HepG2 (cell line): ENCODE measurements around the gene ATP10D. TPM values are rescaled to one million over a fixed set of nuclear protein-coding genes. Genes with fewer than 3 reads are reported as not detected.

Experiments
- AHDC1 ChIP-seq: sonication (generic); formaldehyde crosslinking; IDR thresholded peaks from 2 replicates; pipeline ENCODE4 v1.5.1; 2020; ENCODE audit warnings: mild to moderate bottlenecking, missing genetic modification reagents, borderline replicate concordance
- CBX1 ChIP-seq: IDR thresholded peaks from one replicate; pipeline ENCODE4 v1.6.1; 2016; ENCODE audit warnings: antibody characterized with exemption, low read depth
- HDAC1 ChIP-seq: sonication (generic); formaldehyde crosslinking; IDR thresholded peaks from 2 replicates; pipeline ENCODE4 v1.5.1; 2020; ENCODE audit warnings: mild to moderate bottlenecking, missing genetic modification reagents
- HNF1A ChIP-seq, 2 experiments: sonication (generic) in 1 of 2; formaldehyde crosslinking in 1 of 2; IDR thresholded peaks; 2 replicates each; pipeline versions ENCODE4 v1.4.0 to v1.6.1; 2016 to 2020; ENCODE audit warnings: borderline replicate concordance in 1 of 2, low read depth in 1 of 2, mild to moderate bottlenecking in 1 of 2, missing genetic modification reagents in 1 of 2
- POLR2A ChIP-seq, 2 experiments: IDR thresholded peaks; 2 replicates each; pipeline ENCODE4 v1.6.1; 2011; ENCODE audit warnings: low read depth in 2 of 2, low read length in 2 of 2, mild to moderate bottlenecking in 1 of 2, moderate library complexity in 1 of 2; ENCODE audit not compliant: insufficient read depth in 1 of 2
- RBM39 ChIP-seq: fragments of 200-400 bp; formaldehyde crosslinking; IDR thresholded peaks from one replicate; pipeline ENCODE4 v1.6.1; 2018; ENCODE audit warnings: antibody characterized with exemption, mild to moderate bottlenecking, low read depth, low read length; ENCODE audit not compliant: poor library complexity, severe bottlenecking
- RCOR2 ChIP-seq: IDR thresholded peaks from 2 replicates; pipeline ENCODE4 v1.6.1; 2016; ENCODE audit warnings: missing biosample characterization, missing genetic modification reagents
- ZNF20 ChIP-seq: sonication (generic); formaldehyde crosslinking; IDR thresholded peaks from 2 replicates; pipeline ENCODE4 v1.4.0; 2020; ENCODE audit warnings: mild to moderate bottlenecking, moderate library complexity, missing genetic modification reagents
- ZNF446 ChIP-seq: sonication (generic); formaldehyde crosslinking; IDR thresholded peaks from 2 replicates; pipeline ENCODE4 v1.5.0; 2020; ENCODE audit warnings: mild to moderate bottlenecking, missing genetic modification reagents
- ZNF567 ChIP-seq: sonication (generic); formaldehyde crosslinking; IDR thresholded peaks from 2 replicates; pipeline ENCODE4 v1.8.1; 2023; ENCODE audit warnings: mild to moderate bottlenecking, missing genetic modification reagents, borderline replicate concordance
- ZNF674 ChIP-seq: sonication (generic); formaldehyde crosslinking; IDR thresholded peaks from 2 replicates; pipeline ENCODE4 v1.5.0; 2020; ENCODE audit warnings: low read depth, mild to moderate bottlenecking, missing genetic modification reagents
- ZNF687 ChIP-seq: sonication (generic); formaldehyde crosslinking; IDR thresholded peaks from 2 replicates; pipeline ENCODE4 v1.5.1; 2020; ENCODE audit warnings: mild to moderate bottlenecking, missing genetic modification reagents, moderate library complexity
- ZNF766 ChIP-seq: sonication (generic); formaldehyde crosslinking; IDR thresholded peaks from 2 replicates; pipeline ENCODE4 v1.5.0; 2020; ENCODE audit warnings: missing genetic modification reagents, borderline replicate concordance
- ZNF782 ChIP-seq: sonication (generic); formaldehyde crosslinking; IDR thresholded peaks from 2 replicates; pipeline ENCODE4 v1.4.0; 2020; ENCODE audit warnings: missing genetic modification reagents, mild to moderate bottlenecking, borderline replicate concordance
- polyA plus RNA-seq, 8 experiments: library from polyadenylated mRNA; depleted of rRNA in 3 of 8; stranded (reverse) in 7 of 8; unstranded in 1 of 8; fragments of >200 nt; fragmentation: Illumina TruSeq in 4 of 8; extraction: Trizol in 4 of 8; gene quantifications; 2 replicates each; pipeline versions ENCODE4 v1.2.1 to v1.2.3, GENCODE V29; 2011 to 2016; ENCODE audit warnings: low read depth in 4 of 8, missing spikeins in 1 of 8, mixed read lengths in 1 of 8; ENCODE audit not compliant: insufficient read depth in 1 of 8
- total RNA-seq, 5 experiments: library from RNA; depleted of rRNA; stranded (reverse); fragments of >200 nt; fragmentation: Illumina TruSeq; extraction: Trizol; gene quantifications; 2 replicates each; pipeline ENCODE4 v1.2.3, GENCODE V29; 2016; ENCODE audit warnings: low read depth in 1 of 5

Gene ATP10D
- total and polyA plus RNA-seq, 2 of the 13 experiments (the other 11 are each of a cell fraction or from before 2014, with no cell fraction given): 2.2 to 9.8 TPM

GRCh38 chr4:47463235-47463956, 21.7 kb upstream of the ATP10D start, which contains the start of gene COMMD8 (continued):
- peak; percentile 93 for TF ChIP-seq ZNF687
- TF ChIP-seq RBM39: peak; percentile 77
- peak; percentile 33; the same call in 1 of the 2 replicates for TF ChIP-seq AHDC1
- no peak for TF ChIP-seq HNF1A (IDR thresholded peaks at IDR 0.05; ENCODE audit: low read depth)
- peak; percentile 41; the same call in 1 of the 2 replicates for TF ChIP-seq HNF1A (CRISPR knock-in tag; IDR thresholded peaks at IDR 0.05; ENCODE audit: borderline replicate concordance)
- TF ChIP-seq ZNF20: no peak
- peak; percentile 73 for TF ChIP-seq CBX1
- TF ChIP-seq ZNF782: no peak
- peak; percentile 42; the same call in 1 of the 2 replicates for TF ChIP-seq ZNF567 (CRISPR knock-in tag)
- no peak for TF ChIP-seq ZNF674 (CRISPR knock-in tag)
- TF ChIP-seq RCOR2 (CRISPR knock-in tag): no peak
- TF ChIP-seq ZNF766: peak; percentile 68; the same call in 1 of the 2 replicates
- TF ChIP-seq POLR2A (IDR thresholded peaks at IDR 0.05; ENCODE audit: insufficient read depth in 1 of 2, low read depth in 2 of 2, low read length in 2 of 2): peak; percentile 65 to 88
- peak; percentile 89 for TF ChIP-seq HDAC1 (CRISPR knock-in tag)
- peak; percentile 35; the same call in 1 of the 2 replicates for TF ChIP-seq ZNF446 (CRISPR knock-in tag)
